Measurements from ENCODE around the gene PRICKLE4. TPM values are rescaled to one million over a fixed set of nuclear protein-coding genes. Genes with fewer than 3 reads are reported as not detected.

PRICKLE4 gene
- total RNA-seq, 1 donor from 2014 or later, result not detected

GRCh38 chr6:41799559-41799911 lies 19.0 kb downstream of the PRICKLE4 start:
- DNase-seq (ENCODE audit: low spot score), result no peak
- H3K27me3 Mint-ChIP-seq (ENCODE audit: insufficient read depth, low read depth), result peaks cover 2% of the 10 kb centered on the region
- peaks cover 20% of the 10 kb centered on the region for H3F3A ChIP-seq (ENCODE audit: low read depth)
- no peak overlapping the region for H3K4me2 ChIP-seq
- H3K27me3 ChIP-seq, result no peaks in the 10 kb centered on the region
- no peak overlapping the region for H3K4me3 Mint-ChIP-seq
- no peak overlapping the region for H3K9ac ChIP-seq
- no peaks in the 10 kb centered on the region for H3K9me3 ChIP-seq (ENCODE audit: low read depth)
- H3K4me3 ChIP-seq, result no peak overlapping the region
- H3K36me3 ChIP-seq, result peaks cover 12% of the 10 kb centered on the region
- H4K20me1 ChIP-seq (ENCODE audit: low read depth), result peaks cover 23% of the 10 kb centered on the region
- no peak overlapping the region for H3K27ac Mint-ChIP-seq
- no peak overlapping the region for H3K27ac ChIP-seq
- H3K36me3 Mint-ChIP-seq, result peaks cover 8% of the 10 kb centered on the region
- H3K4me1 Mint-ChIP-seq, result no peaks in the 10 kb centered on the region
- no peaks in the 10 kb centered on the region for H3K4me1 ChIP-seq
- H2AFZ ChIP-seq (replicated peaks), result no peak overlapping the region
- no peaks in the 10 kb centered on the region for H3K9me3 Mint-ChIP-seq
- TF ChIP-seq EZH2phosphoT487 (IDR thresholded peaks at IDR 0.05) (no peak), EZH2 (IDR thresholded peaks at IDR 0.05) (no peak)
- TF ChIP-seq, protein P1, sequence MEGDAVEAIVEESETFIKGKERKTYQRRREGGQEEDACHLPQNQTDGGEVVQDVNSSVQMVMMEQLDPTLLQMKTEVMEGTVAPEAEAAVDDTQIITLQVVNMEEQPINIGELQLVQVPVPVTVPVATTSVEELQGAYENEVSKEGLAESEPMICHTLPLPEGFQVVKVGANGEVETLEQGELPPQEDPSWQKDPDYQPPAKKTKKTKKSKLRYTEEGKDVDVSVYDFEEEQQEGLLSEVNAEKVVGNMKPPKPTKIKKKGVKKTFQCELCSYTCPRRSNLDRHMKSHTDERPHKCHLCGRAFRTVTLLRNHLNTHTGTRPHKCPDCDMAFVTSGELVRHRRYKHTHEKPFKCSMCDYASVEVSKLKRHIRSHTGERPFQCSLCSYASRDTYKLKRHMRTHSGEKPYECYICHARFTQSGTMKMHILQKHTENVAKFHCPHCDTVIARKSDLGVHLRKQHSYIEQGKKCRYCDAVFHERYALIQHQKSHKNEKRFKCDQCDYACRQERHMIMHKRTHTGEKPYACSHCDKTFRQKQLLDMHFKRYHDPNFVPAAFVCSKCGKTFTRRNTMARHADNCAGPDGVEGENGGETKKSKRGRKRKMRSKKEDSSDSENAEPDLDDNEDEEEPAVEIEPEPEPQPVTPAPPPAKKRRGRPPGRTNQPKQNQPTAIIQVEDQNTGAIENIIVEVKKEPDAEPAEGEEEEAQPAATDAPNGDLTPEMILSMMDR (IDR thresholded peaks at IDR 0.05), result no peak
- no peaks in the 10 kb centered on the region for H3K79me2 ChIP-seq (ENCODE audit: low read depth)

DNA sequence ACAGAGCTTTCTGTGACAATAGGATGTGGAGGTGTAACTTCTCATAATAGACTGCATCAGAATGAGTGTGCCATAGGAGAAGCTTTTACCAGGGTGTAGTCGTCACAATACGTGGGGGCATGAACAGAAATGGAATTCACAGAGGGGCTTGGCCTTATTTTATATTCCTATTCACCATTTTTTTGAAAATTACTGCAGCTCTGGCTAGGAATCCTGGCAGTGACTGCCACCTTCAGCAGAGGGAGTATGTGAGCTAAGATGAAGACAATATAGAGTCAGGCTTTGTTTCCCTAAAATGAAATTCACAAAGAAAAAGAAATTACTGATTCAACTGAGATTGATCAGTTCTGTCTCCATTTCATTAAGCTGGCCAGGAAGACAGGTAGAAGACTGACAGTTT lies 20.8 kb downstream of the PRICKLE4 start:
- H3K27me3 ChIP-seq, result no peaks in the 10 kb centered on the region
- Mint-ChIP-seq H3K27ac (no peak overlapping the region), H3K4me3 (no peak overlapping the region), H3K4me1 (no peaks in the 10 kb centered on the region), H3K9me3 (no peaks in the 10 kb centered on the region), H3K36me3 (peaks cover 8% of the 10 kb centered on the region), H3K27me3 (ENCODE audit: insufficient read depth, low read depth) (peaks cover 5% of the 10 kb centered on the region)
- peaks cover 12% of the 10 kb centered on the region for H3K36me3 ChIP-seq
- peaks cover 10% of the 10 kb centered on the region for H3F3A ChIP-seq (ENCODE audit: low read depth)
- H2AFZ ChIP-seq (replicated peaks), result no peak overlapping the region
- no peaks in the 10 kb centered on the region for H3K9me3 ChIP-seq (ENCODE audit: low read depth)
- H3K9ac ChIP-seq, result no peak overlapping the region
- H3K79me2 ChIP-seq (ENCODE audit: low read depth), result peaks cover 6% of the 10 kb centered on the region
- H3K27ac ChIP-seq, result no peak overlapping the region
- H3K4me2 ChIP-seq, result no peak overlapping the region
- TF ChIP-seq, protein P1 (IDR thresholded peaks at IDR 0.05), result peak; percentile 42
- TF ChIP-seq EZH2phosphoT487 (IDR thresholded peaks at IDR 0.05) (no peak), EZH2 (IDR thresholded peaks at IDR 0.05) (no peak)
- H4K20me1 ChIP-seq (ENCODE audit: low read depth), result peaks cover 27% of the 10 kb centered on the region
- no peak for DNase-seq (ENCODE audit: low spot score)
- H3K4me1 ChIP-seq, result no peaks in the 10 kb centered on the region
- no peak overlapping the region for H3K4me3 ChIP-seq

GRCh38 chr6:41805830-41806774 lies 25.5 kb downstream of the PRICKLE4 start:
- no peaks in the 10 kb centered on the region for H3K36me3 ChIP-seq
- DNase-seq (ENCODE audit: low spot score), result no peak
- peaks cover 23% of the 10 kb centered on the region for H4K20me1 ChIP-seq (ENCODE audit: low read depth)
- H3K4me1 ChIP-seq, result no peaks in the 10 kb centered on the region
- no peaks in the 10 kb centered on the region for H3K36me3 Mint-ChIP-seq
- no peak overlapping the region for H2AFZ ChIP-seq (replicated peaks)
- peaks cover 6% of the 10 kb centered on the region for H3K79me2 ChIP-seq (ENCODE audit: low read depth)
- TF ChIP-seq, protein P1 (IDR thresholded peaks at IDR 0.05), result no peak
- TF ChIP-seq EZH2 (IDR thresholded peaks at IDR 0.05) (no peak), EZH2phosphoT487 (IDR thresholded peaks at IDR 0.05) (no peak)
- no peak overlapping the region for H3K9ac ChIP-seq
- H3K27me3 ChIP-seq, result no peaks in the 10 kb centered on the region
- H3K4me3 Mint-ChIP-seq, result no peak overlapping the region
- no peak overlapping the region for H3K4me3 ChIP-seq
- no peaks in the 10 kb centered on the region for H3K9me3 ChIP-seq (ENCODE audit: low read depth)
- H3K27ac ChIP-seq, result no peak overlapping the region
- H3K27ac Mint-ChIP-seq, result no peak overlapping the region
- peaks cover 10% of the 10 kb centered on the region for H3F3A ChIP-seq (ENCODE audit: low read depth)
- peaks cover 3% of the 10 kb centered on the region for H3K27me3 Mint-ChIP-seq (ENCODE audit: insufficient read depth, low read depth)
- no peak overlapping the region for H3K4me2 ChIP-seq
- H3K4me1 Mint-ChIP-seq, result no peaks in the 10 kb centered on the region
- H3K9me3 Mint-ChIP-seq, result no peaks in the 10 kb centered on the region

All from neural progenitor cell (in vitro differentiated cells).